A673 (cell line): ENCODE results near the gene SCRT2. TPM values are rescaled to one million over a fixed set of nuclear protein-coding genes. Genes with fewer than 3 reads are reported as not detected.
A peak's percentile ranks its signal among the peaks of the same experiment; 100 is the strongest.

ENCODE experiments used
- BruUV-seq: library from RNA; stranded (reverse); fragments of 400-500 nt; replicated peaks from 2 replicates; lab custom pipeline; 2021; lab: Mats Ljungman, UMichigan
- CTCF ChIA-PET: fragments of 300-600 bp; sonication (Branson Sonifier 250); formaldehyde crosslinking; loops from one replicate; lab custom pipeline; 2022; ENCODE audit warnings: antibody characterized with exemption; lab: Charles Lee
- POLR2A ChIA-PET: fragments of 300-600 bp; sonication (Branson Sonifier 250); formaldehyde crosslinking; loops from one replicate; lab custom pipeline; 2022; ENCODE audit warnings: antibody characterized with exemption; ENCODE audit not compliant: low non-redundant PET; lab: Charles Lee
- DNase-seq: peaks from one replicate; pipeline ENCODE4 v3.0.0-alpha.2; 2015; ENCODE audit warnings: low spot score
- H3K27ac ChIP-seq: fragments of 200-600 bp; sonication (generic); 2 replicates; pipeline ENCODE4 v1.5.1; 2016; ENCODE audit warnings: mixed run types, low read depth, mild to moderate bottlenecking, mixed read lengths, antibody characterized with exemption, low read length; ENCODE audit not compliant: poor library complexity, severe bottlenecking
- H3K27me3 ChIP-seq: fragments of 200-600 bp; sonication (generic); replicated peaks from 2 replicates; pipeline ENCODE4 v1.6.1; 2017; ENCODE audit warnings: mixed run types, low read depth, mild to moderate bottlenecking, mixed read lengths, antibody characterized with exemption, low read length; ENCODE audit not compliant: insufficient read depth, poor library complexity
- H3K36me3 ChIP-seq: fragments of 200-600 bp; sonication (generic); 2 replicates; pipeline ENCODE4 v1.6.1; 2016; ENCODE audit warnings: mixed run types, mild to moderate bottlenecking, mixed read lengths, antibody characterized with exemption, low read length; ENCODE audit not compliant: insufficient read depth, poor library complexity, severe bottlenecking
- H3K4me1 ChIP-seq: fragments of 200-600 bp; sonication (generic); 2 replicates; pipeline ENCODE4 v1.6.1; 2017; ENCODE audit warnings: mixed run types, mild to moderate bottlenecking, mixed read lengths, antibody characterized with exemption, low read length; ENCODE audit not compliant: insufficient read depth, poor library complexity, severe bottlenecking
- H3K4me3 ChIP-seq: fragments of 200-600 bp; sonication (generic); 2 replicates; pipeline ENCODE4 v1.5.1; 2016; ENCODE audit warnings: low read depth, mixed run types, mild to moderate bottlenecking, mixed read lengths, low read length; ENCODE audit not compliant: poor library complexity, severe bottlenecking
- H3K9me3 ChIP-seq: fragments of 200-600 bp; sonication (generic); 2 replicates; pipeline ENCODE4 v1.6.1; 2016; ENCODE audit warnings: mixed run types, low read depth, mild to moderate bottlenecking, mixed read lengths, antibody characterized with exemption, low read length; ENCODE audit not compliant: poor library complexity, severe bottlenecking
- EZH2 ChIP-seq: fragments of 200-600 bp; sonication (generic); IDR thresholded peaks from 2 replicates; pipeline ENCODE4 v1.6.1; 2017; ENCODE audit warnings: borderline replicate concordance, low read depth, mild to moderate bottlenecking, mixed read lengths, antibody characterized with exemption, low read length; ENCODE audit not compliant: poor library complexity, severe bottlenecking
- intact Hi-C: fragments of 100-400 bp; cut with micrococcal nuclease; formaldehyde crosslinking; loops from one replicate; pipeline ENCODE4 v1.10.0; 2022; ENCODE audit not compliant: unreplicated experiment
- total RNA-seq: library from RNA; stranded (reverse); gene quantifications from 2 replicates; pipeline ENCODE4 v1.2.3, GENCODE V29; 2021
- TF ChIP-seq, protein P1 (sequence below): fragments of 300-800, 200-600 bp; sonication (generic); conservative IDR thresholded peaks from 2 replicates; pipeline ENCODE4 v1.5.1; 2017; ENCODE audit warnings: low read depth, mild to moderate bottlenecking, antibody characterized with exemption, low read length, moderate library complexity, mixed read lengths

Gene SCRT2
- total RNA-seq, 1 experiment from 2014 or later = 0.69 TPM

- Histone ChIP-seq H3K27ac (no peak overlapping the region), H3K36me3 (no peaks in the 10 kb centered on the region), H3K4me1 (no peaks in the 10 kb centered on the region), H3K4me3 (peak overlapping the region; percentile 44), H3K27me3 (peaks cover 10% of the 10 kb centered on the region), H3K9me3 (no peaks in the 10 kb centered on the region)
- ChIA-PET CTCF (interaction anchor here (0.6 kb wide), 1 partner anchor 18 kb away, joined by 8 read pairs; no protein-coding TSS in a partner anchor), POLR2A (no interaction called here)
- TF ChIP-seq, protein P1, sequence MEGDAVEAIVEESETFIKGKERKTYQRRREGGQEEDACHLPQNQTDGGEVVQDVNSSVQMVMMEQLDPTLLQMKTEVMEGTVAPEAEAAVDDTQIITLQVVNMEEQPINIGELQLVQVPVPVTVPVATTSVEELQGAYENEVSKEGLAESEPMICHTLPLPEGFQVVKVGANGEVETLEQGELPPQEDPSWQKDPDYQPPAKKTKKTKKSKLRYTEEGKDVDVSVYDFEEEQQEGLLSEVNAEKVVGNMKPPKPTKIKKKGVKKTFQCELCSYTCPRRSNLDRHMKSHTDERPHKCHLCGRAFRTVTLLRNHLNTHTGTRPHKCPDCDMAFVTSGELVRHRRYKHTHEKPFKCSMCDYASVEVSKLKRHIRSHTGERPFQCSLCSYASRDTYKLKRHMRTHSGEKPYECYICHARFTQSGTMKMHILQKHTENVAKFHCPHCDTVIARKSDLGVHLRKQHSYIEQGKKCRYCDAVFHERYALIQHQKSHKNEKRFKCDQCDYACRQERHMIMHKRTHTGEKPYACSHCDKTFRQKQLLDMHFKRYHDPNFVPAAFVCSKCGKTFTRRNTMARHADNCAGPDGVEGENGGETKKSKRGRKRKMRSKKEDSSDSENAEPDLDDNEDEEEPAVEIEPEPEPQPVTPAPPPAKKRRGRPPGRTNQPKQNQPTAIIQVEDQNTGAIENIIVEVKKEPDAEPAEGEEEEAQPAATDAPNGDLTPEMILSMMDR = no peak
- TF ChIP-seq EZH2 = no peak
- DNase-seq = peak; percentile 39
- BruUV-seq = no TSS peak
- intact Hi-C loops = no loop called here
Measured at GRCh38 chr20:709423-709822, 33.8 kb upstream of the SCRT2 start.

DNA sequence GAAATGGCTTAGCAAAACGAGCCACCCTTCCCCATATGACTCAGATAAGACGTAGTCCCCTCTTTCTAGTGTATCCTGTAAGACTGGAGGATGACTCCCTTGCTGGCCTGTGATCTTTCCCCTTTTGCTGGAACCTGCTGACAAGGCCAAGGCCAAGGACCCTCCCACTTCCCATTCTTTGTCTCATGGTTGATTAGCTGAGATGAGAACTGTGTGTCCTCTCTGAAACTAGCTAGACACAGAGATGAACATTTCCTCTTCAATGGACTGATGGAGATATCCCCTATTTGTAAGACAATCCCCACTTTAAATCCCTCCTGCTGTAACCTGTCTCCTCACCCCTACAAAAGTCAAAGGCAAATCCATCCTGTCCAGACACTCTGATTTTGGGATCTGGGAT lies 33.4 kb upstream of the SCRT2 start:
- TF ChIP-seq EZH2 = no peak
- TF ChIP-seq, protein P1 = no peak
- intact Hi-C loops = no loop called here
- Histone ChIP-seq H3K9me3 (no peaks in the 10 kb centered on the region), H3K36me3 (no peaks in the 10 kb centered on the region), H3K4me3 (no peak overlapping the region), H3K27me3 (peaks cover 6% of the 10 kb centered on the region), H3K27ac (no peak overlapping the region), H3K4me1 (no peaks in the 10 kb centered on the region)
- POLR2A ChIA-PET = no interaction called here
- CTCF ChIA-PET = no interaction called here
- no peak for DNase-seq
- BruUV-seq = no TSS peak

DNA sequence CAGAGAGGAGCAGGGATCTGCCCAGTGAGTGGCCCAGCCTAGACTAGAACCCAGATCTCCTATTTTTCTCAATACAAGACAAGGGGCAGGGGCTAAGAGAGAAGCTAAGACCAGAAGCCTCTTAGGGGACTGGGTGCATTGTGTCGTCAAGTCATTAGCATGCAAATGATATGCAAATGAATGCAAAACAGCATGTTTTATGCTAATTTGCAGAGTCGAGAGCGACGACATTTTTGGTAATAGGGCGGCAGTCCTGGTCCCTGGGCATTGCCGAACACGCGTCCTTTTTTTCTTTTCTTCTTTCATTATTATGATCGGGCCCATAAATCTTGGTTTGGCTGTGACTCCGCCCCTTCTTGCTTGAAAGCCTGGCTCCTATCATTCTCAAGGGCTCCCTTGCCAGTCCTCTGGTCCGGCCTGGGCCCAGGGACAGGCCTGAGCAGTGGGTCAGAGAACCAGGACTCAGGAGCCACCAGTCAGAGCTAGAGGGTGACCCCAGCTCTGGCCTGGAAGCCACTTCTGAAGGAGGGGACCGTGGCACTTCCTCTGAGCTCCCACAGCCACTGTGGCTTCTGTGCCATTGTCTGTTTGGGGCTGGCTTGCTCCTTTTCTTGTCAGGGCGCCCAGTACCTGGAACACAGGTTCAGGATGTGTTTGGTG lies 32.0 kb upstream of the SCRT2 start:
- DNase-seq = no peak
- ChIA-PET POLR2A (no interaction called here), CTCF (no interaction called here)
- Histone ChIP-seq H3K4me3 (no peak overlapping the region), H3K27ac (no peak overlapping the region), H3K27me3 (peaks cover 5% of the 10 kb centered on the region), H3K36me3 (no peaks in the 10 kb centered on the region), H3K9me3 (no peaks in the 10 kb centered on the region), H3K4me1 (no peaks in the 10 kb centered on the region)
- intact Hi-C loops = no loop called here
- TF ChIP-seq EZH2 = no peak
- TF ChIP-seq, protein P1 = no peak
- no TSS peak for BruUV-seq
